MM.1S (cell line): ENCODE results near the gene ACSL4.

Experiments used
- EZH2 ChIP-seq: fragments of 300-600 bp; sonication (generic); optimal IDR thresholded peaks from 2 replicates; pipeline ENCODE3; 2017; ENCODE audit warnings: low read depth, mild to moderate bottlenecking, antibody characterized with exemption, low read length, mixed read lengths
- EZH2phosphoT487 ChIP-seq: fragments of 300-600 bp; sonication (generic); IDR thresholded peaks from 2 replicates; pipeline ENCODE4 v1.6.1; 2018; ENCODE audit warnings: antibody characterized with exemption, low read length
- TF ChIP-seq, protein P1 (sequence below): fragments of 300-600 bp; sonication (generic); IDR thresholded peaks from 2 replicates; pipeline ENCODE4 v1.5.1; 2016; ENCODE audit warnings: antibody characterized with exemption, low read length, mixed read lengths

DNA sequence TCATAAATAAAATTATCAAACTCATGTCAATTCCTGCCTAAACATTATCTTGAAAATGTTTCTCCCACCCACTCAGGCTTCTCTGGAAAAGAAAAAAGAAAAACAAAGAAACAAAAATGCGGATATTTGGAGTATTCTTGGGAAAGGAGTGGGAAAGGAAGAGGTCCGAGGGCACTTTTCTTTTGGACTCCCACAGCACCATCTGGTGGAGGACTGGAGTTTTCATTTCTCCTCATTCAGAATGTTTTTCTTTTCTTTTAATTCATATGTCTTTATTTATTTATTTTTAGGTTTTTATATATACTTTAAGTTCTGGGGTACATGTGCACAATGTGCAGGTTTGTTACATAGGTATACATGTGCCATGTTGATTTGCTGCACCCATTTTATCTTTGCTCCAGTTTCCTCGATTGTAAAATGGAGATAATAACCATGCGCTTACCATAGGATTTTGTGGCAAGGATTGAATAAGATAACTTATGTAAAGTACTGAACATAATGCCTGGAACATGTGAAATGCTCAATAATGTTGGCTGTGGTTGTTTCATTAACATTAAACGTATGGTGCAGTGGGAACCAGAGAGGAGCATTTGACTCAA lies 100.1 kb downstream of the ACSL4 start:
- TF ChIP-seq, protein P1, sequence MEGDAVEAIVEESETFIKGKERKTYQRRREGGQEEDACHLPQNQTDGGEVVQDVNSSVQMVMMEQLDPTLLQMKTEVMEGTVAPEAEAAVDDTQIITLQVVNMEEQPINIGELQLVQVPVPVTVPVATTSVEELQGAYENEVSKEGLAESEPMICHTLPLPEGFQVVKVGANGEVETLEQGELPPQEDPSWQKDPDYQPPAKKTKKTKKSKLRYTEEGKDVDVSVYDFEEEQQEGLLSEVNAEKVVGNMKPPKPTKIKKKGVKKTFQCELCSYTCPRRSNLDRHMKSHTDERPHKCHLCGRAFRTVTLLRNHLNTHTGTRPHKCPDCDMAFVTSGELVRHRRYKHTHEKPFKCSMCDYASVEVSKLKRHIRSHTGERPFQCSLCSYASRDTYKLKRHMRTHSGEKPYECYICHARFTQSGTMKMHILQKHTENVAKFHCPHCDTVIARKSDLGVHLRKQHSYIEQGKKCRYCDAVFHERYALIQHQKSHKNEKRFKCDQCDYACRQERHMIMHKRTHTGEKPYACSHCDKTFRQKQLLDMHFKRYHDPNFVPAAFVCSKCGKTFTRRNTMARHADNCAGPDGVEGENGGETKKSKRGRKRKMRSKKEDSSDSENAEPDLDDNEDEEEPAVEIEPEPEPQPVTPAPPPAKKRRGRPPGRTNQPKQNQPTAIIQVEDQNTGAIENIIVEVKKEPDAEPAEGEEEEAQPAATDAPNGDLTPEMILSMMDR = peak; percentile 39
- TF ChIP-seq EZH2 (no peak), EZH2phosphoT487 (no peak)
